Lower lobe of right lung (tissue), 2 donors: Measurements from ENCODE around the gene TACC2. TPM values are rescaled to one million over a fixed set of nuclear protein-coding genes. Genes with fewer than 3 reads are reported as not detected.
A peak's percentile ranks its signal among the peaks of the same experiment; 100 is the strongest.

ENCODE experiments used
- ATAC-seq, 2 donors: fragments of 200-7000 bp; cut with Tn5 transposase; one replicate each; pipeline ENCODE4 v1.9.1; 2020 to 2022; ENCODE audit warnings: mild to moderate bottlenecking in 2 of 2, moderate library complexity in 2 of 2
- DNase-seq: peaks from one replicate; pipeline ENCODE4 v3.0.0-alpha.2; 2020
- H3K27ac ChIP-seq: fragments of 200-600 bp; one replicate; pipeline ENCODE4 v1.8.0; 2022
- H3K27me3 ChIP-seq: fragments of 200-600 bp; one replicate; pipeline ENCODE4 v1.8.0; 2022; ENCODE audit warnings: low read depth
- H3K36me3 ChIP-seq: fragments of 200-600 bp; one replicate; pipeline ENCODE4 v1.8.0; 2022; ENCODE audit warnings: mild to moderate bottlenecking
- H3K4me1 ChIP-seq: fragments of 200-600 bp; one replicate; pipeline ENCODE4 v1.8.0; 2022
- H3K4me3 ChIP-seq: fragments of 200-600 bp; one replicate; pipeline ENCODE4 v1.8.0; 2022; ENCODE audit warnings: mild to moderate bottlenecking
- H3K9me3 ChIP-seq: fragments of 200-600 bp; one replicate; pipeline ENCODE4 v1.8.0; 2022
- intact Hi-C: fragments of 100-400 bp; cut with DNase I; formaldehyde crosslinking; loops from one replicate; pipeline ENCODE4 v1.11.0; 2022
- total RNA-seq: library from RNA; stranded (reverse); fragmentation: NEBNext Ultra II Directional; extraction: Animal tissue kit (Norgen Biotek cat#: 25700); gene quantifications from one replicate; pipeline ENCODE4 v1.2.1, GENCODE V29; 2021
- TF ChIP-seq, protein P1 (sequence below): fragments of 200-600 bp; IDR thresholded peaks from one replicate; pipeline ENCODE4 v1.8.0; 2022; ENCODE audit warnings: antibody characterized with exemption, mild to moderate bottlenecking
- donor health status: DM: no; HTN: yes; CAD: no; lungs with severe emphysema.

TACC2 gene
- total RNA-seq, 1 donor from 2014 or later = 141 TPM

DNA sequence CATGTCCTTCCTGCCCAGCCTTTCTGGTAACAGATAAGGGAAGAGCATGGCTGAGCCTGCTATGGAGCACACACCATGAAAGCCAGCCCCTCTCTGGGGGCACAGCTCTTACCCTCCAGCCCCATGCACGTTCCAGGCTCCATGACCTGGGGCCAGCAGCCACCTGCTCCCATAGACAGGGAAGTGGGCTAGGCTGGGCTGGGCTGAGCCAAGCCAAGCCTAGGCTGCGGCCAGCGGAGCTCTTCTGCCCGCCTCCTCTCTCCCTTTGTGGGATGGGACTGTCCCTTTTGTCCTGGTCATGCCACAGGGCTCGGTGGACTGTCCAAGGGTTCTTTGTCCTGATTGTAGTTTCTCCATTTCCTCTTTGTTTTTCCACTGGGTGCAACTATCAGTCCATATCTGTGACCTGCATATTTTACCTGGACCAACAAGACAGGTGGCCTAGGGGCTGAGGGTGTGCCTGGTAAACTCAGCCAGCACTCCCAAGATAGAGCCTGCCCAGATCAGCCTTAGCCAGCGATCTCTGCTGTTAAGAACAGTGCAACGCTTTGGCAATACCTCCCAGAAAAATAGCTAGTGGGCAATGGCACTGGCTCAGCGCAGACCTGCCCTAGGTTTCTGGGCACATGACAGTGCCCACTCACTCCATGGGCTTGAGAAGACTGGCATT, 184.9 kb downstream of the TACC2 start:
- no peaks in the 10 kb centered on the region for H3K27me3 ChIP-seq
- DNase-seq (no peak), ATAC-seq (peak; percentile 4 to 16)
- intact Hi-C loops = no loop called here
- TF ChIP-seq, protein P1, sequence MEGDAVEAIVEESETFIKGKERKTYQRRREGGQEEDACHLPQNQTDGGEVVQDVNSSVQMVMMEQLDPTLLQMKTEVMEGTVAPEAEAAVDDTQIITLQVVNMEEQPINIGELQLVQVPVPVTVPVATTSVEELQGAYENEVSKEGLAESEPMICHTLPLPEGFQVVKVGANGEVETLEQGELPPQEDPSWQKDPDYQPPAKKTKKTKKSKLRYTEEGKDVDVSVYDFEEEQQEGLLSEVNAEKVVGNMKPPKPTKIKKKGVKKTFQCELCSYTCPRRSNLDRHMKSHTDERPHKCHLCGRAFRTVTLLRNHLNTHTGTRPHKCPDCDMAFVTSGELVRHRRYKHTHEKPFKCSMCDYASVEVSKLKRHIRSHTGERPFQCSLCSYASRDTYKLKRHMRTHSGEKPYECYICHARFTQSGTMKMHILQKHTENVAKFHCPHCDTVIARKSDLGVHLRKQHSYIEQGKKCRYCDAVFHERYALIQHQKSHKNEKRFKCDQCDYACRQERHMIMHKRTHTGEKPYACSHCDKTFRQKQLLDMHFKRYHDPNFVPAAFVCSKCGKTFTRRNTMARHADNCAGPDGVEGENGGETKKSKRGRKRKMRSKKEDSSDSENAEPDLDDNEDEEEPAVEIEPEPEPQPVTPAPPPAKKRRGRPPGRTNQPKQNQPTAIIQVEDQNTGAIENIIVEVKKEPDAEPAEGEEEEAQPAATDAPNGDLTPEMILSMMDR = no peak
- H3K9me3 ChIP-seq = no peaks in the 10 kb centered on the region
- no peak overlapping the region for H3K4me3 ChIP-seq
- peaks cover 22% of the 10 kb centered on the region for H3K4me1 ChIP-seq
- H3K27ac ChIP-seq = peak overlapping the region; percentile 1
- H3K36me3 ChIP-seq = peaks cover 26% of the 10 kb centered on the region

DNA sequence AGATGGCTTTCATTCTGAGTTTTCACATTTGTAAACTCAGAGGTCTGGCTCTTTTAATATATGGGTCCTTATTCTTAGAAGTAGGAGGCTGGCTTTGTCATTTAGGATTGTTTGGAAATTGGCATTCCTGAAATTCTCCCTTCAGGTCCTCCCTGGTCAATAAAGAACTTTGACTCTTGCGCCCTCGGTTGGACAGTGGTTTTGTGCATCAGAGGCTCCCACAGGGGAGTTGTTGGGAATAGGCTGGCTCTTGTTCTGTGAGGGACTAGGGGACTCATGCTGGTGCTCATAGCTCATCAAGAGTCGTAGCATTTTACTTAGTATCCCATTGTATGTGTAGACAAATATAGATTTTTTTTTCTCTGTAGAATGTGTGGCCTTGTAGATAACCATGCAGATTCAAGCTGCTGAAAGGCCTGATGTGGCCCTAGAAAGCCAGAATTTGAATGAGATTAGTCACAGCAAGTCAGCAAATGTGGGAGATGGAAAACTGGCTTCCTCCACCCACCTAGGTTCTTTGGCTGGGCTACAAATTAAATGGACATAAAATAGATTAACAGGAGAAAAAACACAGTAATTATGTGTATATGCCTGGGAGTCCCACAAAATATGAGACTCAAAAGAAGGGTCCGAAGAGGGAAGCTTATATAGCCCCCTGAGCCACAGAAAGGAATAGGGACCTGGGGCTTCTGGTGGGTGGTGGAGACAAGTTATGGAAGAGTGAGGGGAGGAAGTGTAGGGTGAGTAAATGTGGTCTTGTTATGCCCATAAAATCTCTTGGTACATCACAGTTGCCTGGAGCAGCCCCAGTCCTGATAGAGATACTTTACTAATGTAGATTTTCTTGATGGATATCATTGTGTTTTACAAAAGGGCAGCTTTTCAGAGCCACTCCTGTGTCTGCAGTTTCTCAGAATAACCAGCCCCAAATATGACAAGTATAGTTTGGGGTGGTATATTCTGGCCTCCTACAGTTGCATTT, 187.6 kb downstream of the TACC2 start:
- no peak for DNase-seq
- H3K36me3 ChIP-seq = peaks cover 20% of the 10 kb centered on the region
- TF ChIP-seq, protein P1 = no peak
- intact Hi-C loops = no loop called here
- no peak overlapping the region for H3K27ac ChIP-seq
- no peak for ATAC-seq
- H3K27me3 ChIP-seq = no peaks in the 10 kb centered on the region
- H3K4me1 ChIP-seq = peaks cover 14% of the 10 kb centered on the region
- H3K9me3 ChIP-seq = no peaks in the 10 kb centered on the region
- H3K4me3 ChIP-seq = no peak overlapping the region

DNA sequence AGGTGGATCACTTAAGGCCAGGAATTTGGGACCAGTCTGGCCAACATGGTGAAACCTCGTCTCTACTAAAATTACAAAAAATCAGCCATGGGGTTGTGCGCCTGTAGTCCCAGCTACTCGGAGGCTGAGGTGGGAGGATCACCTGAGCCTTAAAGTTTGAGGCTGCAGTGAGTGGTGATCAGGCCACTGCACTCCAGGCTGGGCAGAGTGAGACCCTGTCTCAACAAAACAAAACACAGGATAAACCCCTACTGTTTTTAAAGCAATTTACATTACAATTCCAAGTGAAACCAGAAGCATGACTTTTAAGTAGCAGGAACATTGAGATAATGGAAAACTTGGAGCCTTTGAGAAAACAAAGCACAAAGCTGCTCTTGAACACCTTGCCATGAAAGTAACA, 189.7 kb downstream of the TACC2 start:
- TF ChIP-seq, protein P1 = no peak
- no peaks in the 10 kb centered on the region for H3K27me3 ChIP-seq
- H3K9me3 ChIP-seq = no peaks in the 10 kb centered on the region
- ATAC-seq (no peak), DNase-seq (no peak)
- no peak overlapping the region for H3K4me3 ChIP-seq
- H3K4me1 ChIP-seq = peaks cover 8% of the 10 kb centered on the region
- H3K36me3 ChIP-seq = peaks cover 16% of the 10 kb centered on the region
- intact Hi-C loops = no loop called here
- no peak overlapping the region for H3K27ac ChIP-seq

DNA sequence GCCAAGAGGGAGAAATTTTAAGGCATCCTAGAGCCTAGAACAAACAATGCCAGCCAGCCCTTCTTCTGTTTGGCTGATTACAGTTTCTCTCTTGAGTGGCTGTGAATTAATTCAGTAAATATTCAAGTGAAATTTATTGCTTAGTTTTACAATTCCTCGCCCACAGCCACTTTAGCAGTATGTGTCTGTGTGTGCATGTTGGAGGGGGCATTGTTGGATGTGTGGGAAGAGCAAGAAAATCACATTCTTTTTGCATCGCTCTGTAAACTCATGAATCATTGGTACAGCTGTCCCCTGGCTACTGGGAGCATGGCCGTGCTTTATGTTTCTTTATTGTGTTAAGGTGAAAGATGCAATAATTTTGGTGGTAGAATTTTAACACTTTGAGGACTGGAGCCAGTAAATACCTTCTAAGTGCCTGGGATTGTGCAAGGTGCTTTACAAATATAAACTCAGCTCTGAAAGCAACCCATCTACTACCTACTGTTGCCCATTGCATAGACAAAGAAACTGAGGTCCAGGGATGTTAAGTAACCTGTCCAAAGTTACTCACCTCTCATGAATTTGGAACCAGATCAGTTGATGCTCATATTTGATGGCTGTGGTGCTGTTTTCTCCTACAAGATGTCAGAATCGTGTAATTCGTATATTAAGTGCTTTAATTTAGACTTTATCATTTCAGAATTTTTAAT, 192.2 kb downstream of the TACC2 start:
- Histone ChIP-seq H3K27ac (no peak overlapping the region), H3K36me3 (peaks cover 4% of the 10 kb centered on the region), H3K9me3 (no peaks in the 10 kb centered on the region), H3K4me3 (no peak overlapping the region), H3K27me3 (no peaks in the 10 kb centered on the region), H3K4me1 (peaks cover 8% of the 10 kb centered on the region)
- TF ChIP-seq, protein P1 = no peak
- intact Hi-C loops = no loop called here
- DNase-seq = no peak
- peak in 1 of 2 donors; percentile 25 for ATAC-seq

DNA sequence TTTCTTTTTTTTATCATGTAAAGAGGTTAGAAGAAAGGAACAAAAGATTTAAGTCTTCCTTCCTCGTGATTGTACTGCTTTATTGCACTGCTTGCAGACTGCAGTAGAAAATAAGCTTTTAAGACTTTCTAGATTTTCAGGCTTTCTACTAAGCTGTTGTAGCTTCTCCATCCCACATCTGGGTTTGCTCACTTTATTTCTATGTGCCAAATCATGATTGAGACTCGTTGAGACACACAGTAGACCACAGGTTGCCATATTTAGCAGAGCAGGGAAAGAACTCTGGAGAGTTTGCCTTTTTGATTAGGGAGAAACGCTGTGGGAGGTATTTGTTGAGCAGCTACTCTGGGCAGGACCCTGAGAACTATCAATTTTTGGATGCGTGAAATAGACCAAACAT, 192.9 kb downstream of the TACC2 start:
- TF ChIP-seq, protein P1 = no peak
- intact Hi-C loops = no loop called here
- Histone ChIP-seq H3K27ac (no peak overlapping the region), H3K4me3 (no peak overlapping the region), H3K9me3 (no peaks in the 10 kb centered on the region), H3K4me1 (peaks cover 8% of the 10 kb centered on the region), H3K36me3 (peaks cover 9% of the 10 kb centered on the region), H3K27me3 (no peaks in the 10 kb centered on the region)
- ATAC-seq = no peak
- DNase-seq = no peak
